ENCODE results near the gene ZCCHC8. TPM values are rescaled to one million over a fixed set of nuclear protein-coding genes. Genes with fewer than 3 reads are reported as not detected.
A peak's percentile ranks its signal among the peaks of the same experiment; 100 is the strongest.
"Not testable (repeated sequence)": the region's sequence is repeated elsewhere in the genome, so short reads cannot be mapped to it uniquely, and the experiment has no call there.

The ZCCHC8 gene
- total and polyA plus RNA-seq, 8 donors = 7.8 to 110 (median 21.7) TPM

- TF ChIP-seq POLR2AphosphoS5 (IDR thresholded peaks at IDR 0.05) (no peak), CTCF (IDR thresholded peaks at IDR 0.05) (no peak)
- 58 to 83% (median 77%) methylated on average over 6 of the region's 6 CpGs for WGBS, 5 donors
- no peak overlapping the region for H3K4me3 ChIP-seq
- H3K36me3 ChIP-seq = no peaks in the 10 kb centered on the region
- peaks cover 0 to 4% (median 0%) of the 10 kb centered on the region in 4 donors for H3K4me1 ChIP-seq
- H3K27ac ChIP-seq = no peak overlapping the region
- no peak for DNase-seq
- H3K27me3 ChIP-seq = no peaks in the 10 kb centered on the region
- no peaks in the 10 kb centered on the region for H3K9me3 ChIP-seq
- intact Hi-C loops (cut with DNase I; ENCODE audit: low total_unique reads) = no loop called here
Measured at GRCh38 chr12:122454739-122455138, 46.0 kb downstream of the ZCCHC8 start.

- WGBS, 5 donors = 81 to 91% (median 89%) methylated on average over 12 of the region's 12 CpGs
- no peak for TF ChIP-seq EP300 (IDR thresholded peaks at IDR 0.05)
- no peak for TF ChIP-seq CTCF (IDR thresholded peaks at IDR 0.05)
- TF ChIP-seq POLR2AphosphoS5 (IDR thresholded peaks at IDR 0.05) = no peak
- no peak for TF ChIP-seq POLR2A (IDR thresholded peaks at IDR 0.05)
- H3K27ac ChIP-seq = no peak overlapping the region
- no peak for DNase-seq
- no peak overlapping the region for H3K4me3 ChIP-seq
- H3K9me3 ChIP-seq = no peaks in the 10 kb centered on the region
- intact Hi-C loops (cut with DNase I; ENCODE audit: low total_unique reads) = no loop called here
- peaks cover 0 to 4% (median 0%) of the 10 kb centered on the region in 4 donors for H3K4me1 ChIP-seq
- H3K27me3 ChIP-seq = no peaks in the 10 kb centered on the region
- H3K36me3 ChIP-seq = no peaks in the 10 kb centered on the region
Measured at GRCh38 chr12:122454250-122454721, 46.4 kb downstream of the ZCCHC8 start.

- peaks cover 0 to 4% (median 0%) of the 10 kb centered on the region in 4 donors for H3K4me1 ChIP-seq
- DNase-seq = no peak
- WGBS, 5 donors = 73 to 86% (median 81%) methylated on average over 11 of the region's 11 CpGs
- no peak for TF ChIP-seq CTCF (IDR thresholded peaks at IDR 0.05)
- no peak for TF ChIP-seq POLR2A (IDR thresholded peaks at IDR 0.05)
- no peaks in the 10 kb centered on the region for H3K9me3 ChIP-seq
- H3K36me3 ChIP-seq = no peaks in the 10 kb centered on the region
- H3K27ac ChIP-seq = peak overlapping the region in 2 of 5 donors; percentile 26 to 31
- intact Hi-C loops (cut with DNase I; ENCODE audit: low total_unique reads) = no loop called here
- no peak overlapping the region for H3K4me3 ChIP-seq
- H3K27me3 ChIP-seq = no peaks in the 10 kb centered on the region
Measured at GRCh38 chr12:122452701-122453285, 47.9 kb downstream of the ZCCHC8 start.

GRCh38 chr12:122449317-122449716 lies 51.4 kb downstream of the ZCCHC8 start:
- no peaks in the 10 kb centered on the region for H3K36me3 ChIP-seq
- H3K9me3 ChIP-seq = no peaks in the 10 kb centered on the region
- DNase-seq = peak in 1 of 2 donors; percentile 80
- 78 to 94% (median 87%) methylated on average over 2 of the region's 2 CpGs for WGBS, 5 donors
- no peaks in the 10 kb centered on the region for H3K27me3 ChIP-seq
- intact Hi-C loops (cut with DNase I; ENCODE audit: low total_unique reads) = no loop called here
- H3K27ac ChIP-seq = no peak overlapping the region
- TF ChIP-seq CTCF (IDR thresholded peaks at IDR 0.05) (no peak), EP300 (IDR thresholded peaks at IDR 0.05) (no peak), POLR2A (IDR thresholded peaks at IDR 0.05) (no peak), POLR2AphosphoS5 (IDR thresholded peaks at IDR 0.05) (no peak)
- H3K4me3 ChIP-seq = no peak overlapping the region
- H3K4me1 ChIP-seq = peaks cover 0 to 4% (median 0%) of the 10 kb centered on the region in 4 donors

- H3K36me3 ChIP-seq; DNase-seq; H3K4me1 ChIP-seq; H3K9me3 ChIP-seq; H3K27ac ChIP-seq; intact Hi-C loops (cut with DNase I; ENCODE audit: low total_unique reads); H3K27me3 ChIP-seq; H3K4me3 ChIP-seq: not testable (repeated sequence)
- 91 to 97% (median 96%) methylated on average over 3 of the region's 3 CpGs for WGBS, 5 donors
Measured at GRCh38 chr12:122447825-122448224, 52.9 kb downstream of the ZCCHC8 start.

- H3K4me3 ChIP-seq; H3K4me1 ChIP-seq; H3K27ac ChIP-seq; H3K9me3 ChIP-seq; DNase-seq; intact Hi-C loops (cut with DNase I; ENCODE audit: low total_unique reads); H3K36me3 ChIP-seq; H3K27me3 ChIP-seq: not testable (repeated sequence)
- WGBS, 5 donors = 73 to 92% (median 78%) methylated on average over 5 to 6 of the region's 6 CpGs
Measured at GRCh38 chr12:122446390-122446789, 54.3 kb downstream of the ZCCHC8 start.

GRCh38 chr12:122444071-122444470 lies 56.7 kb downstream of the ZCCHC8 start:
- DNase-seq; H3K4me3 ChIP-seq; H3K36me3 ChIP-seq; H3K9me3 ChIP-seq; H3K27me3 ChIP-seq; H3K4me1 ChIP-seq; intact Hi-C loops (cut with DNase I; ENCODE audit: low total_unique reads); H3K27ac ChIP-seq: not testable (repeated sequence)
- WGBS, 5 donors = 70 to 93% (median 82%) methylated on average over 5 of the region's 5 CpGs

- H3K27ac ChIP-seq; H3K27me3 ChIP-seq; intact Hi-C loops (cut with DNase I; ENCODE audit: low total_unique reads); H3K36me3 ChIP-seq; H3K9me3 ChIP-seq; H3K4me1 ChIP-seq; DNase-seq; H3K4me3 ChIP-seq: not testable (repeated sequence)
- 75 to 91% (median 88%) methylated on average over 7 to 8 of the region's 8 CpGs for WGBS, 5 donors
Measured at GRCh38 chr12:122438822-122439221, 61.9 kb downstream of the ZCCHC8 start.

All from stomach (tissue), 9 donors.